GM23338 (cell line): ENCODE data around the gene RPLP2. TPM values are rescaled to one million over a fixed set of nuclear protein-coding genes. Genes with fewer than 3 reads are reported as not detected.

ENCODE experiments used
- ATAC-seq: fragments of 200-7000 bp; cut with Tn5 transposase; 3 replicates; pipeline ENCODE4 v1.9.1; 2020
- DNase-seq: peaks from one replicate; pipeline ENCODE4 v3.0.0-alpha.2; 2015; ENCODE audit warnings: low spot score
- H2AFZ ChIP-seq: fragments of 200-600 bp; sonication (generic); 2 replicates; pipeline ENCODE4 v1.8.0; 2016; ENCODE audit warnings: antibody characterized with exemption, mild to moderate bottlenecking, moderate library complexity
- H3F3A ChIP-seq: fragments of 200-600 bp; sonication (generic); replicated peaks from 2 replicates; pipeline ENCODE4 v1.8.0; 2017; ENCODE audit warnings: antibody characterized with exemption, mixed run types, low read depth
- H3K27ac ChIP-seq: fragments of 200-600 bp; sonication (generic); 2 replicates; pipeline ENCODE4 v1.6.1; 2016; ENCODE audit warnings: low read depth
- H3K27me3 ChIP-seq: fragments of 200-600 bp; sonication (generic); 2 replicates; pipeline ENCODE4 v1.8.0; 2016; ENCODE audit warnings: mild to moderate bottlenecking, mixed run types, moderate library complexity; ENCODE audit not compliant: insufficient read depth
- H3K36me3 ChIP-seq: fragments of 200-600 bp; sonication (generic); 2 replicates; pipeline ENCODE4 v1.8.0; 2016; ENCODE audit warnings: mild to moderate bottlenecking; ENCODE audit not compliant: insufficient read depth
- H3K4me1 ChIP-seq: fragments of 200-600 bp; sonication (generic); 2 replicates; pipeline ENCODE4 v1.8.0; 2016; ENCODE audit warnings: mild to moderate bottlenecking, moderate library complexity; ENCODE audit not compliant: insufficient read depth
- H3K4me2 ChIP-seq: fragments of 200-600 bp; sonication (generic); 2 replicates; pipeline ENCODE4 v1.7.1; 2017; ENCODE audit warnings: mixed run types
- H3K4me3 ChIP-seq: fragments of 200-600 bp; sonication (generic); 2 replicates; pipeline ENCODE4 v1.6.1; 2016; ENCODE audit warnings: mixed run types
- H3K79me2 ChIP-seq: fragments of 200-600 bp; sonication (generic); replicated peaks from 2 replicates; pipeline ENCODE4 v1.8.0; 2017; ENCODE audit warnings: mild to moderate bottlenecking; ENCODE audit not compliant: insufficient read depth
- H3K9me2 ChIP-seq: fragments of 200-600 bp; sonication (generic); 2 replicates; pipeline ENCODE4 v1.8.0; 2017; ENCODE audit not compliant: insufficient read depth
- H4K20me1 ChIP-seq: fragments of 200-600 bp; sonication (generic); replicated peaks from 2 replicates; pipeline ENCODE4 v1.8.0; 2017; ENCODE audit warnings: mild to moderate bottlenecking; ENCODE audit not compliant: insufficient read depth
- H3K27ac Mint-ChIP-seq: 2 replicates; pipeline ENCODE4 v1.8.0; 2020; ENCODE audit warnings: inconsistent platforms, mild to moderate bottlenecking, moderate library complexity, mixed read lengths
- H3K27me3 Mint-ChIP-seq: 3 replicates; pipeline ENCODE4 v1.8.0; 2022; ENCODE audit warnings: low read depth, mild to moderate bottlenecking, moderate library complexity, mixed read lengths, inconsistent platforms; ENCODE audit not compliant: insufficient read depth, poor library complexity
- H3K36me3 Mint-ChIP-seq: 3 replicates; pipeline ENCODE4 v1.8.0; 2021; ENCODE audit warnings: low read depth, mild to moderate bottlenecking, inconsistent platforms, moderate library complexity, mixed read lengths
- H3K4me1 Mint-ChIP-seq: 3 replicates; pipeline ENCODE4 v1.8.0; 2020; ENCODE audit warnings: mild to moderate bottlenecking, inconsistent platforms, mixed read lengths
- H3K4me3 Mint-ChIP-seq: 3 replicates; pipeline ENCODE4 v1.8.0; 2021; ENCODE audit warnings: moderate library complexity, mild to moderate bottlenecking, inconsistent platforms, mixed read lengths
- H3K9me3 Mint-ChIP-seq: 3 replicates; pipeline ENCODE4 v1.8.0; 2020; ENCODE audit warnings: moderate library complexity, mild to moderate bottlenecking, inconsistent platforms, mixed read lengths
- CREB1 ChIP-seq: fragments of 250-450 bp; sonication (Bioruptor Pico); IDR thresholded peaks from 2 replicates; pipeline ENCODE4 v1.5.0; 2020; ENCODE audit warnings: low read depth, mild to moderate bottlenecking, moderate library complexity
- CTCF ChIP-seq, 2 experiments: fragments of 200-600 bp in 1 of 2; sonication (generic) in 1 of 2; conservative IDR thresholded peaks; 2 replicates each; pipeline versions ENCODE4 v1.5.1 to v1.6.1; 2016 to 2017; ENCODE audit warnings: antibody characterized with exemption in 2 of 2, low read depth in 2 of 2, mild to moderate bottlenecking in 2 of 2, moderate library complexity in 1 of 2
- ETS1 ChIP-seq: IDR thresholded peaks from 2 replicates; pipeline ENCODE4 v1.6.1; 2016; ENCODE audit warnings: antibody characterized with exemption
- EZH2 ChIP-seq: fragments of 200-600 bp; sonication (generic); IDR thresholded peaks from one replicate; pipeline ENCODE4 v1.8.0; 2017; ENCODE audit warnings: antibody characterized with exemption, mild to moderate bottlenecking, low read depth; ENCODE audit not compliant: unreplicated experiment
- JUNB ChIP-seq: IDR thresholded peaks from one replicate; pipeline ENCODE4 v1.6.1; 2016; ENCODE audit warnings: antibody characterized with exemption; ENCODE audit not compliant: unreplicated experiment
- NANOG ChIP-seq: IDR thresholded peaks from 2 replicates; pipeline ENCODE4 v1.6.1; 2016; ENCODE audit warnings: antibody characterized with exemption, borderline replicate concordance
- STAT1 ChIP-seq: IDR thresholded peaks from one replicate; pipeline ENCODE4 v1.6.1; 2016; ENCODE audit warnings: antibody characterized with exemption; ENCODE audit not compliant: unreplicated experiment
- ZNF114 ChIP-seq: fragments of 250-450 bp; sonication (Bioruptor Pico); IDR thresholded peaks from 2 replicates; pipeline ENCODE4 v1.5.0; 2020; ENCODE audit warnings: mild to moderate bottlenecking, moderate library complexity
- ZNF331 ChIP-seq: fragments of 250-450 bp; sonication (Bioruptor Pico); IDR thresholded peaks from 2 replicates; pipeline ENCODE4 v1.5.0; 2020; ENCODE audit warnings: low read depth, mild to moderate bottlenecking, moderate library complexity
- ZNF462 ChIP-seq: fragments of 250-450 bp; sonication (Bioruptor Pico); IDR thresholded peaks from 2 replicates; pipeline ENCODE4 v1.5.0; 2020; ENCODE audit warnings: mild to moderate bottlenecking, moderate library complexity
- polyA plus RNA-seq: library from polyadenylated mRNA; unstranded; fragments of >200 nt; fragmentation: Nextera tagmentation; extraction: Ambion mirVana; gene quantifications from 2 replicates; pipeline ENCODE4 v1.2.1, GENCODE V29; 2016
- total RNA-seq: library from RNA; depleted of rRNA; stranded (reverse); fragments of >200 nt; shearing (Covaris generic); gene quantifications from 2 replicates; pipeline ENCODE4 v1.2.3, GENCODE V29; 2014
- TF ChIP-seq, protein P1 (sequence below): IDR thresholded peaks from one replicate; pipeline ENCODE4 v1.6.1; 2018; ENCODE audit warnings: antibody characterized with exemption; ENCODE audit not compliant: unreplicated experiment

RPLP2 gene
- total and polyA plus RNA-seq, 2 experiments from 2014 or later = 518 to 1,782 TPM

- Histone ChIP-seq H2AFZ (no peak overlapping the region), H3K4me1 (peaks cover 21% of the 10 kb centered on the region), H3F3A (peaks cover 7% of the 10 kb centered on the region), H3K79me2 (0 out of 2 replicates have a peak, but pooled peaks cover 3% of the 10 kb centered on the region), H3K27ac (no peak overlapping the region), H3K9me2 (no peaks in the 10 kb centered on the region), H4K20me1 (peaks cover 23% of the 10 kb centered on the region), H3K27me3 (no peaks in the 10 kb centered on the region), H3K36me3 (no peaks in the 10 kb centered on the region), H3K4me2 (no peak overlapping the region), H3K4me3 (no peak overlapping the region)
- Mint-ChIP-seq H3K4me1 (peaks cover 32% of the 10 kb centered on the region), H3K36me3 (peaks cover 3% of the 10 kb centered on the region; the same call in 1 of the 3 replicates), H3K27me3 (peaks cover 17% of the 10 kb centered on the region), H3K4me3 (no peak overlapping the region), H3K27ac (no peak overlapping the region), H3K9me3 (no peaks in the 10 kb centered on the region)
- ATAC-seq = no peak
- TF ChIP-seq ZNF331 (CRISPR knock-in tag) = no peak
- TF ChIP-seq CREB1 (CRISPR knock-in tag) = no peak
- no peak for TF ChIP-seq STAT1
- no peak for TF ChIP-seq CTCF (conservative IDR thresholded peaks at IDR 0.05; ENCODE audit: low read depth in 2 of 2)
- TF ChIP-seq, protein P1, sequence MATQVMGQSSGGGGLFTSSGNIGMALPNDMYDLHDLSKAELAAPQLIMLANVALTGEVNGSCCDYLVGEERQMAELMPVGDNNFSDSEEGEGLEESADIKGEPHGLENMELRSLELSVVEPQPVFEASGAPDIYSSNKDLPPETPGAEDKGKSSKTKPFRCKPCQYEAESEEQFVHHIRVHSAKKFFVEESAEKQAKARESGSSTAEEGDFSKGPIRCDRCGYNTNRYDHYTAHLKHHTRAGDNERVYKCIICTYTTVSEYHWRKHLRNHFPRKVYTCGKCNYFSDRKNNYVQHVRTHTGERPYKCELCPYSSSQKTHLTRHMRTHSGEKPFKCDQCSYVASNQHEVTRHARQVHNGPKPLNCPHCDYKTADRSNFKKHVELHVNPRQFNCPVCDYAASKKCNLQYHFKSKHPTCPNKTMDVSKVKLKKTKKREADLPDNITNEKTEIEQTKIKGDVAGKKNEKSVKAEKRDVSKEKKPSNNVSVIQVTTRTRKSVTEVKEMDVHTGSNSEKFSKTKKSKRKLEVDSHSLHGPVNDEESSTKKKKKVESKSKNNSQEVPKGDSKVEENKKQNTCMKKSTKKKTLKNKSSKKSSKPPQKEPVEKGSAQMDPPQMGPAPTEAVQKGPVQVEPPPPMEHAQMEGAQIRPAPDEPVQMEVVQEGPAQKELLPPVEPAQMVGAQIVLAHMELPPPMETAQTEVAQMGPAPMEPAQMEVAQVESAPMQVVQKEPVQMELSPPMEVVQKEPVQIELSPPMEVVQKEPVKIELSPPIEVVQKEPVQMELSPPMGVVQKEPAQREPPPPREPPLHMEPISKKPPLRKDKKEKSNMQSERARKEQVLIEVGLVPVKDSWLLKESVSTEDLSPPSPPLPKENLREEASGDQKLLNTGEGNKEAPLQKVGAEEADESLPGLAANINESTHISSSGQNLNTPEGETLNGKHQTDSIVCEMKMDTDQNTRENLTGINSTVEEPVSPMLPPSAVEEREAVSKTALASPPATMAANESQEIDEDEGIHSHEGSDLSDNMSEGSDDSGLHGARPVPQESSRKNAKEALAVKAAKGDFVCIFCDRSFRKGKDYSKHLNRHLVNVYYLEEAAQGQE = no peak
- no peak for TF ChIP-seq NANOG
- no peak for TF ChIP-seq JUNB
- TF ChIP-seq ETS1 = no peak
- TF ChIP-seq EZH2 = no peak
- TF ChIP-seq ZNF114 (CRISPR knock-in tag) = no peak
- no peak for TF ChIP-seq ZNF462 (CRISPR knock-in tag)
- DNase-seq = no peak
Measured at GRCh38 chr11:855330-855674, 45.5 kb downstream of the RPLP2 start.
